ENCODE results near the gene ASAP2.

Gene ASAP2

DNA sequence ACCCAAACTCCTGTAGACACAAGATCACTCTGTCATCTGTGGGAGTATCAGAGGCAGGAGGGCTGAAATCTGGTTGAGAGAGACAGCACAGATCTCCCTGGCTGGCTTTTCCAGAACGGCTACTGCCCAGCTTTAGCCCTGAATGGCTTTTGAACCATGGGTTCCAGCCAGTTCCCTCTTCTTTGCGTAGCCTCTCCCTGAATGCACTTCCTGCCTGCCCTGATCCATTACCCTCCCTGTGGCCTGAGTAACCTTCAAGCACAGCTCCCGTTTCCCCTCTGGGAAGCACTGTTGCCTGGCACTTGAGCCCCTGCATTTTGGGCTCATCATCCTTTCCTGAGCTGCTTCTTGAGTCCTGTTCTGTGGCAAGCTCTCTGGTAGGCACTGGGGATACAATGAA is 68.8 kb downstream of the ASAP2 start:
- H3K9ac ChIP-seq: no peak overlapping the region; a peak in 1 of 22 replicates
- H3K4me2 ChIP-seq: peak overlapping the region; percentile 66 to 87 (median 80)
- H3K36me3 ChIP-seq: peaks cover 5 to 32% (median 18%) of the 10 kb centered on the region in 11 experiments; a peak in 18 of 22 replicates
- H4K20me1 ChIP-seq: peaks cover 0 to 70% (median 47%) of the 10 kb centered on the region in 11 experiments; a peak in 19 of 22 replicates
- no peak overlapping the region for H3K4me3 ChIP-seq
- H3K4me1 ChIP-seq: peaks cover 62 to 76% (median 70%) of the 10 kb centered on the region in 10 experiments
- H3K27me3 ChIP-seq: no peaks in the 10 kb centered on the region
- peaks cover 5 to 26% (median 21%) of the 10 kb centered on the region in 11 experiments; a peak in 21 of 22 replicates for H3K9me3 ChIP-seq (replicated peaks in 1 of 11)
- no peak for TF ChIP-seq Cebpa-rat (IDR thresholded peaks at IDR 0.05)
- peak overlapping the region in 2 of 11 experiments; percentile 5 to 44; a peak in 2 of 22 replicates for H3K27ac ChIP-seq

DNA sequence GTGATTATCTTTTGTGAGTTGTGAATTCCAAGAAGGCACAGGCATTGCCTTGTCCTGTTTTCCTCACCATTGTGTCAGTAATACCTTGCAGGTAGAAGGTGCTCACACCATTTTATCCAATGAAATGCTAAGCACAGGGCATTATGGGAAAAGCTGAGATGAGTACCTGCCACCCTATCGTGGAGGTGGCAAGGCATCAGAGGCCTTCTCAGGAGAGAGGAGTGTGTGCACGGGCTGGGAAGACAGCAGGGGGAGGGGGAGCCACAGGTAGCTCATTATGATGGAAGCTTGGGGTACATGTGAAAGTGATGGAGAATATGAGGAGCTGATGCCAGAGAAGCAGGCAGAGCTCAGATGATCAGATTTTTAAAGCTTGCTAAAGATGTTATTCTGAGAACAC is 69.5 kb downstream of the ASAP2 start:
- Histone ChIP-seq H3K4me1 (peaks cover 67 to 81% (median 76%) of the 10 kb centered on the region in 10 experiments), H3K9ac (peak overlapping the region in 2 of 11 experiments; percentile 9 to 26; a peak in 1 of 22 replicates), H3K4me2 (peak overlapping the region; percentile 66 to 87 (median 80)), H3K27me3 (no peaks in the 10 kb centered on the region), H3K27ac (0 out of 22 replicates have a peak overlapping the region, but pooled peaks of 1 of the 11 experiments have one; percentile 9), H3K9me3 (replicated peaks in 1 of 11) (peaks cover 5 to 24% (median 19%) of the 10 kb centered on the region in 11 experiments; a peak in 21 of 22 replicates), H4K20me1 (peaks cover 0 to 70% (median 48%) of the 10 kb centered on the region in 11 experiments; a peak in 19 of 22 replicates), H3K36me3 (peaks cover 5 to 38% (median 24%) of the 10 kb centered on the region in 11 experiments; a peak in 18 of 22 replicates), H3K4me3 (no peak overlapping the region)
- no peak for TF ChIP-seq Cebpa-rat (IDR thresholded peaks at IDR 0.05)

DNA sequence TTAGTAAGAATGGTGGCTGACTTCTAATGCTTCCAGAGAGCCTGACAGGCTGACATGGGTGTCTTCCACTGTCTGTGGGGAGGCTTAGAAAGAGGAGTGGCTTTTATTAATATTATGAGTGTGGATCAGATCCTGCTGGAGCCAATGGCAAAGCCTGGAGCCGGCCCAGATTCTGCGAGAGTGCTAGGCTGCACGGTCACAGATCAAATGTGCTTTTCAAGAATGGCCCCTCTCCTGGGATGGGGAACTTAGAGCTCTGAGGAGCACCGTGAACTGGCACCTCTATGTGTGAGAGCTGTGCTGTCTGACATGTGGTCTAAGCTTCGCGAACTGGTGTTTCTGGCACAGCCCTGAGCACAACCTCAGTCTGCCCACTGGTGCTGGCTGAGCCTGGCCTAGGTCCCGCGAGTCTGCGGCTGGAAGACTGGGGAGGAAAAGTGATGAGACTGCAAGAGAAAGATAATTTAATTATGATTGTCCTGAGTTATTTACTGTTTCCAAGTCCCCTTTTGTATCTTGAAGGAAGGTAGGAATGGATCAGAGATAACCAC is 70.4 kb downstream of the ASAP2 start:
- Histone ChIP-seq H3K36me3 (peaks cover 5 to 38% (median 27%) of the 10 kb centered on the region in 11 experiments; a peak in 17 of 22 replicates), H3K4me1 (peaks cover 76 to 90% (median 81%) of the 10 kb centered on the region in 10 experiments), H3K4me2 (peak overlapping the region; percentile 66 to 87 (median 80); a peak in 20 of 22 replicates), H3K9ac (peak overlapping the region in 2 of 11 experiments; percentile 1 to 23; a peak in 1 of 22 replicates), H3K27ac (peak overlapping the region in 2 of 11 experiments; percentile 4 to 9; a peak in 1 of 22 replicates), H3K4me3 (no peak overlapping the region), H3K27me3 (no peaks in the 10 kb centered on the region), H3K9me3 (replicated peaks in 1 of 11) (peaks cover 5 to 15% (median 10%) of the 10 kb centered on the region in 11 experiments; a peak in 21 of 22 replicates), H4K20me1 (peaks cover 0 to 74% (median 52%) of the 10 kb centered on the region in 11 experiments; a peak in 19 of 22 replicates)
- no peak for TF ChIP-seq Cebpa-rat (IDR thresholded peaks at IDR 0.05)

DNA sequence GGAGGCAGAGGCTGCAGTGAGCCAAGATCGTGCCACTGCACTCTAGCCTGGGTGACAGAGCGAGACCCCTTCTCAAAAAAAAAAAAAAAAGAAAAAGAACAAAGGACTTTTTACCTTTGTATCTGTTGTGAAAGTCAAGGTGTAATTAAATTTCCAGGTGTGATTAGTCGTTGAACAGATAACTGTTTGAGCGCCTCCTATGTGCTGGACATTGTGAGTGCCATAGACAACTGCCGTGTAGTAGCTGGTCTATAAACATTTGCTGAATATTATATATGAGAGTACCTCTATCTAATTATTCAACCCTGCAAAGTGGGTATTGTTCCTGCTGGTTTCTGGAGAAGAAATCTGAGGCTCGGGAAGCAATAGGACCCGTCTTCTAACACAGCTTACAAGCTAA is 71.8 kb downstream of the ASAP2 start:
- Histone ChIP-seq H3K27ac (no peak overlapping the region), H3K36me3 (peaks cover 8 to 47% (median 32%) of the 10 kb centered on the region in 11 experiments; a peak in 19 of 22 replicates), H4K20me1 (peaks cover 0 to 73% (median 52%) of the 10 kb centered on the region in 11 experiments; a peak in 19 of 22 replicates), H3K27me3 (no peaks in the 10 kb centered on the region), H3K4me1 (peaks cover 78 to 99% (median 88%) of the 10 kb centered on the region in 10 experiments), H3K4me2 (peak overlapping the region in 5 of 11 experiments; percentile 10 to 32 (median 20); a peak in 7 of 22 replicates), H3K9ac (no peak overlapping the region), H3K9me3 (replicated peaks in 1 of 11) (0 out of 22 replicates have a peak, but pooled peaks cover 0 to under 1% (median 0%) of the 10 kb centered on the region in 11 experiments), H3K4me3 (no peak overlapping the region)
- TF ChIP-seq Cebpa-rat (IDR thresholded peaks at IDR 0.05): no peak

DNA sequence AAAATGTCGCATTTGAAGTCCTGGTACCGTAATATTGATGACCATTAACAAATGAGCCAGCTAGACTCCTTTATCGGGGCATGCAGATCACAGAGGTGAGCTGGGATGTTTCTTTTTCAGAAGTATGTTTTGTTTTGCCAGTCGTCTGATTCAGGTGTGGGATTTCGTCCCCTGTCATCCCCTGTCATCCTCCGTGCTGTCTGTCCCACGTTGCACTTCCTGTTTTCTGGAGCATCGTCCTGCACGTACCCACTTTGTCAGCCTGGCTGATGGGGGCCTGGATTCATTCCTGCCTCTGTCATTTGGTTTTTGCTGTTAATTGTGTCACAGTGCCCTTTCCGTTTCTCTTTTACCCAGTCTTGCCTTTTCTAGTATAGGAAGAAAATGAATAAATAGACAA is 72.8 kb downstream of the ASAP2 start:
- Histone ChIP-seq H3K36me3 (peaks cover 14 to 56% (median 39%) of the 10 kb centered on the region in 11 experiments; a peak in 19 of 22 replicates), H3K9ac (no peak overlapping the region), H4K20me1 (peaks cover 0 to 68% (median 46%) of the 10 kb centered on the region in 11 experiments; a peak in 19 of 22 replicates), H3K27me3 (no peaks in the 10 kb centered on the region), H3K4me3 (no peak overlapping the region), H3K9me3 (replicated peaks in 1 of 11) (no peaks in the 10 kb centered on the region), H3K4me2 (peak overlapping the region in 7 of 11 experiments; percentile 7 to 46 (median 13); a peak in 6 of 22 replicates), H3K27ac (no peak overlapping the region), H3K4me1 (peaks cover 71 to 91% (median 81%) of the 10 kb centered on the region in 10 experiments)
- TF ChIP-seq Cebpa-rat (IDR thresholded peaks at IDR 0.05): no peak

DNA sequence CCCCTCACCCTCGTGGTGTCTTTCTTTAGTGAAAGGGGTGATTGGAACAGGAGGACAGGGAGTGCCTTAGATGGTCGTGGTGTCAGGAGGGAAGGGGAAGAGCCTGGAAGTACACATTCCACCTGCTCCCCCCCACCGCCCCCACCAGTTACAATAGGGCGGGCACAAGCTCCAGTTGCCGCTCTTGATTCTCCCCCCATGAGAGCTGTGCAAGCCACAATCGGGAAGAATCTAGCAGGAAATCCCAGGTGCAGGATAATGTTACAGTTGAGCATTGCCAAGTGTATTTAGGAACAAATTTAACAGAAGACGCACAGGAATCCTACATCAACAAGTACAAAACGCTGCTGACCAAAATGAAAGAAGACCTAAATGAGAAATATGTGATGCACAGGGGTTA is 73.6 kb downstream of the ASAP2 start:
- peaks cover 0 to 64% (median 42%) of the 10 kb centered on the region in 11 experiments; a peak in 19 of 22 replicates for H4K20me1 ChIP-seq
- peak overlapping the region in 7 of 11 experiments; percentile 0 to 55 (median 33); a peak in 10 of 22 replicates for H3K4me2 ChIP-seq
- H3K36me3 ChIP-seq: peaks cover 14 to 61% (median 41%) of the 10 kb centered on the region in 11 experiments; a peak in 19 of 22 replicates
- H3K9me3 ChIP-seq (replicated peaks in 1 of 11): no peaks in the 10 kb centered on the region
- no peaks in the 10 kb centered on the region for H3K27me3 ChIP-seq
- H3K9ac ChIP-seq: no peak overlapping the region
- no peak overlapping the region for H3K27ac ChIP-seq
- no peak for TF ChIP-seq Cebpa-rat (IDR thresholded peaks at IDR 0.05)
- no peak overlapping the region for H3K4me3 ChIP-seq
- H3K4me1 ChIP-seq: peaks cover 69 to 91% (median 80%) of the 10 kb centered on the region in 10 experiments

DNA sequence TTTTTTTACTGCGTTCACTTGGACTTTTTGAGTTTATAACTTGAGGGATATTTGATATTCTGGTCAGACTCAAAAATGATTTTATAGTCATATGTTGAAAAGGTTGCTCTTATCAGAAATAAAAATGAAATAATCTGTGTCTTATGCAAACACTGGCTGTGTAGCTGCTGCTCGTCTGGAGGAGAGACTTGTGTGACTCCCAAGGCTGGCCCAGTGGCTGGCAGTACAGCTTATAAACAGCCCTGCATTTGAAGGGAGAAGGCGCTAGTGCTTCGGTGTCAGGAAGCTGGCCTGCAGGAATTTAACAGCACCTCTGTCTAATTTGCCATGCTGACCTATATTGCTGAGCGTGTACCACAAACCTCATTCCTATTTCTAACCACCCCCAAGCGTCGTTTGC is 74.5 kb downstream of the ASAP2 start:
- Histone ChIP-seq H3K4me2 (peak overlapping the region in 9 of 11 experiments; percentile 49 to 70 (median 59); a peak in 10 of 22 replicates), H3K27me3 (no peaks in the 10 kb centered on the region), H3K4me3 (no peak overlapping the region), H3K36me3 (peaks cover 14 to 63% (median 42%) of the 10 kb centered on the region in 11 experiments; a peak in 19 of 22 replicates), H3K9ac (no peak overlapping the region), H3K4me1 (peaks cover 69 to 89% (median 80%) of the 10 kb centered on the region in 10 experiments), H3K27ac (no peak overlapping the region), H3K9me3 (replicated peaks in 1 of 11) (no peaks in the 10 kb centered on the region), H4K20me1 (peaks cover 0 to 55% (median 33%) of the 10 kb centered on the region in 11 experiments; a peak in 19 of 22 replicates)
- no peak for TF ChIP-seq Cebpa-rat (IDR thresholded peaks at IDR 0.05)

DNA sequence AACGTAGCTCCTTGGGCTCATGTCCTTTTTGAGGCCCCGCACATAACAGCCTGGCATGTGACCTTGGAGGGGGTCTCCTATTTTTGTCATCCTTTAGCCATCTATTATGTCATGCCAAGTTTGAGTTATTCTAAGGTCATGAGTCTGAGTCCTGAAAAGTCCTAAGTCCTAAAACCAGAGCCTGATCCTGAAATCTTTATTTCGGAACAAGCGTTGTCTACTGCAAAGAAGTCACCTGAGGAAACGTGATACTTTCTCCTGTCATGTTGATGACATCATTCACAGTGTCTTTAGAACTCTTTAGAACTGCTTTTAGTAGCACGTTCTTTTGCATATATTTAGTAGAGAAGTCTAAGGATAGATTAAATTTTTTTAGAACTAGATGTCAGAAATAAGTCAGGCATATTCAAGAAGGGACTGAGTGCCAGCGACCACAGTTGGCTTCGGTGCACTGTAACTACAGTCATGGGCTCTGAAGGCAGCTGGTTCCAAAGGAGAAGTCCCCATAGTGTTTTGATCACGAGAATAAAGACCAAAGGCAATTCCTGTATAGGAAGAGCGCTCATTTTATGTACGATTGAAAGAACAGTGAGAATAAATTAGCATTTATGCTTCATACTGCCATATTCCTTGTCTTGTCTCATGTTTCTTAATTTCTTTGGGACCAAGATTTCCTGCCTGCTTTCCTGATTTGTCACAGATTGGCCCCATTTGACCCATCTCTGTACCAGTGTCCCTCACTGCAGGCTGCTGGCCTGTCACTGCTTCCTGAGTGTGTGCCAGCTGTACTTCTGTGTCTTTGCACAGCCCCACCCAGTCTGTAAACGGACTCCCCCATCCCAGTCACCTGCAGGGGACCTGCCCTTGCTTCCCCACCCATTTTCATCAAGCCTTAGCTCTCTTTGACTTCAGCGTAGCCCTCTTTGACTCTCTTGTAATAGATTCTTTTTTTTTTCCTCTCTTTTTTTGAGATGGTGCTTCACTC is 75.8 kb downstream of the ASAP2 start:
- H3K9ac ChIP-seq: no peak overlapping the region; a peak in 1 of 22 replicates
- H3K27me3 ChIP-seq: no peaks in the 10 kb centered on the region
- peaks cover 58 to 89% (median 73%) of the 10 kb centered on the region in 10 experiments for H3K4me1 ChIP-seq
- TF ChIP-seq Cebpa-rat (IDR thresholded peaks at IDR 0.05): no peak
- peaks cover 0 to 4% (median 0%) of the 10 kb centered on the region in 11 experiments; a peak in 1 of 22 replicates for H3K9me3 ChIP-seq (replicated peaks in 1 of 11)
- peaks cover 0 to 43% (median 20%) of the 10 kb centered on the region in 11 experiments; a peak in 18 of 22 replicates for H4K20me1 ChIP-seq
- H3K27ac ChIP-seq: no peak overlapping the region
- peak overlapping the region; percentile 14 to 70 (median 55) for H3K4me2 ChIP-seq
- H3K4me3 ChIP-seq: no peak overlapping the region
- H3K36me3 ChIP-seq: peaks cover 14 to 75% (median 49%) of the 10 kb centered on the region in 11 experiments; a peak in 20 of 22 replicates
